Loucy (cell line): ENCODE data around the gene PPFIA4.

Experiments
- CTCF ChIP-seq: fragments of 200-600 bp; sonication (generic); conservative IDR thresholded peaks from 2 replicates; pipeline ENCODE4 v1.5.1; 2014; ENCODE audit warnings: mild to moderate bottlenecking, antibody characterized with exemption, low read length
- EZH2phosphoT487 ChIP-seq: fragments of 200-600 bp; IDR thresholded peaks from 2 replicates; pipeline ENCODE4 v1.6.1; 2018; ENCODE audit warnings: antibody characterized with exemption, mild to moderate bottlenecking, moderate library complexity, borderline replicate concordance

DNA sequence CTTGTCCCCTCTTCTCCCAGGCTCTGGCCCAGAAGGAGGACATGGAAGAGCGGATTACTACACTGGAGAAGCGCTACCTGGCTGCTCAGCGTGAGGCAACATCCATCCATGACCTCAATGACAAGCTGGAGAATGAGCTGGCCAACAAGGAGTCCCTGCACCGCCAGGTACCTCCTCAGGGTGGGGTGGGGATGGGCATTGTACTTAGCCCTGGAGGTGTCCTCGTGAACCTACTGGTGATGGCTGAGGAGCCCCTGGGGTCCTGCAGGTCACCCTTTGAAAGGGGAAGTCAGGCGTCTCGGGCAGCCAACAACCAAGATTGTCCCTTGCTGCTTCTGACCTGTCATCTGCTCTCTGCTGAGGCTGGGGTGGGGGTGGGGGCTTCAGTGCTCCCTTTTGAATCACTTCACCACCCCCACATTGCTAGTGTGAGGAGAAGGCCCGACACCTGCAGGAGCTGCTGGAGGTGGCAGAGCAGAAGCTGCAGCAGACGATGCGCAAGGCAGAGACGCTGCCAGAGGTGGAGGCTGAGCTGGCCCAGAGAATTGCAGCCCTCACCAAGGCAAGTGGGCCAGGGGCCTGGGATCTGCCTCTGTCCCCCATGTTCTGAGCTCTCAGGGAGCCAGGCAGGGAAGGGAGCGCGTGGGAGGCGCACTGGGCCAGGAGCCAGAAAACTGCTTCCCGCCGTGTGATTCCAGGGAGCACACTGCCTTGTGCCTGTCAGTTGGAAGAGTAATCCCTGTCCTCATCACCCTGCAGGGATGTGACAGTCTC lies 19.7 kb downstream of the PPFIA4 start:
- TF ChIP-seq CTCF (no peak), EZH2phosphoT487 (no peak)
